Measurements from ENCODE around the gene SHOC2. TPM values are rescaled to one million over a fixed set of nuclear protein-coding genes. Genes with fewer than 3 reads are reported as not detected.
"Not testable (repeated sequence)": the region's sequence is repeated elsewhere in the genome, so short reads cannot be mapped to it uniquely, and the experiment has no call there.

The SHOC2 gene
- total RNA-seq, 2 donors from 2014 or later = 47.2 to 79.1 TPM

- H3K4me1 ChIP-seq = no peaks in the 10 kb centered on the region
- no peak overlapping the region for H3K9ac ChIP-seq (ENCODE audit: low read depth in 2 of 2, low read length in 2 of 2)
- H3K9me3 ChIP-seq = no peaks in the 10 kb centered on the region
- intact Hi-C loops (cut with DNase I) = no loop called here
- H3K4me3 ChIP-seq = no peak overlapping the region
- H3K27me3 ChIP-seq = no peaks in the 10 kb centered on the region
- H3K36me3 ChIP-seq = no peaks in the 10 kb centered on the region
- no peak for TF ChIP-seq CTCF (IDR thresholded peaks at IDR 0.05)
- H3K27ac ChIP-seq = no peak overlapping the region
- DNase-seq = no peak
Measured at GRCh38 chr10:110915035-110915434, 4.4 kb upstream of the SHOC2 start.

GRCh38 chr10:110915600-110915999 lies 3.8 kb upstream of the SHOC2 start:
- intact Hi-C loops (cut with DNase I); H3K4me1 ChIP-seq; H3K9me3 ChIP-seq; DNase-seq; H3K4me3 ChIP-seq; H3K36me3 ChIP-seq; H3K27ac ChIP-seq; H3K9ac ChIP-seq (ENCODE audit: low read depth in 2 of 2, low read length in 2 of 2); H3K27me3 ChIP-seq: not testable (repeated sequence)

- DNase-seq = no peak
- TF ChIP-seq CTCF (IDR thresholded peaks at IDR 0.05) = no peak
- H3K36me3 ChIP-seq = no peaks in the 10 kb centered on the region
- no peak overlapping the region for H3K4me3 ChIP-seq
- H3K27ac ChIP-seq = no peak overlapping the region
- no peak overlapping the region for H3K9ac ChIP-seq (ENCODE audit: low read depth in 2 of 2, low read length in 2 of 2)
- intact Hi-C loops (cut with DNase I) = no loop called here
- no peaks in the 10 kb centered on the region for H3K27me3 ChIP-seq
- H3K4me1 ChIP-seq = no peaks in the 10 kb centered on the region
- H3K9me3 ChIP-seq = no peaks in the 10 kb centered on the region
Measured at GRCh38 chr10:110916554-110917346, 2.7 kb upstream of the SHOC2 start.

- no peaks in the 10 kb centered on the region for H3K27me3 ChIP-seq
- peak; percentile 97 for DNase-seq
- peak overlapping the region; percentile 85 to 98 for H3K9ac ChIP-seq (ENCODE audit: low read depth in 2 of 2, low read length in 2 of 2)
- H3K9me3 ChIP-seq = no peaks in the 10 kb centered on the region
- no peak for TF ChIP-seq CTCF (IDR thresholded peaks at IDR 0.05)
- H3K4me1 ChIP-seq = no peaks in the 10 kb centered on the region
- intact Hi-C loops (cut with DNase I) = no loop called here
- peak overlapping the region; percentile 92 for H3K27ac ChIP-seq
- H3K4me3 ChIP-seq = peak overlapping the region; percentile 49
- no peaks in the 10 kb centered on the region for H3K36me3 ChIP-seq
Measured at GRCh38 chr10:110918269-110918642, 1.1 kb upstream of the SHOC2 start.

- no peaks in the 10 kb centered on the region for H3K27me3 ChIP-seq
- TF ChIP-seq CTCF (IDR thresholded peaks at IDR 0.05) = no peak
- H3K9ac ChIP-seq (ENCODE audit: low read depth in 2 of 2, low read length in 2 of 2) = peak within 1 kb of the TSS; percentile 85 to 98
- peak within 1 kb of the TSS; percentile 92 for H3K27ac ChIP-seq
- H3K9me3 ChIP-seq = no peaks in the 10 kb centered on the region
- intact Hi-C loops (cut with DNase I) = no loop called here
- no peaks in the 10 kb centered on the region for H3K4me1 ChIP-seq
- no peaks in the 10 kb centered on the region for H3K36me3 ChIP-seq
- no peak for DNase-seq
- peak within 1 kb of the TSS; percentile 61 for H3K4me3 ChIP-seq
Measured at GRCh38 chr10:110918643-110919348, 608 bp upstream of the SHOC2 start, which contains the start of gene BBIP1. Gene BBIP1, minus strand, starts transcription at chr10:110919180. Its CDS starts 1,023 bp downstream, at chr10:110918157.

Data from colonic mucosa (tissue), 4 donors.